NCI-H1694 treated with DMSO at 0.1 percent for 48 hours (cell line): Measurements from ENCODE around the gene CEP95.

ENCODE experiments used
- DNase-seq: peaks from one replicate; lab custom pipeline; 2025; lab: John Stamatoyannopoulos, UW

The CEP95 gene

DNA sequence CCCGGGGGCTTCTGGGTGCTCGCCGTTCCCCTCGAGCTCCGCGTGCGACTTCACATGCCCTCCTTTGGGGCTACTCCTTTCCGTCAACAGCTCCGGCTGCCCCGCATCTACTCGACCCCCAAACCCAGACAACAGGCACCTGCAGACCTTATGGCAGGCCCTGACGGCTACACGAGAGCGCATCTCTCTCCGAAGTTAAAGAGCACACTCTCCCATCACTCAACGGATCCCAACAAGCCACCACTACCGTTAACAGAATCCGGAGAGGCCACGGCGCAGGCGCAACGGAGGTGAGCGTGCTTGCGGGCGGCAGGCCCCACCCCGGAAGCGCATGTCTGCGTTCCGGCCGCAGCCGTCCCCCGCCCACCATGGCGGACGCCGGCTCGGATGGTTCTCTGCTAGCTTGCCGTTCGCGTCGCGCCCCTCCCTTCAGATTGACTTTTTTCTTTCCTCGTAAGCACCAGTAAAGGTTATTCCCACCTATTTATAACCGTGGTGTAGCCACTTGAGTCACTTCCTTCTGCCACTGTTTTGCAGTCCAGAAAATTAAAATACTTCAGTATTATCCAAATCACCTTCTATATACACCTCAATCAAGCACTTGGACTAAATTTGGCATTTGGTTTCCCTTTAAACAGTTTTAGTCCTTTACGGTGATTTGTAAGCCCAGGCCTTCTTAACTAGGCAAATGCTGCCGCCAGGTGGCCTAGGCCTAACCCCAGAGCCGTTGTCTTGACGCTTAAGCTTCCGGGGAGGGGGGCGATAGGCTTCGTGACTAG, 9.8 kb upstream of the CEP95 start, which contains the start of gene POLG2:
POLG2 (minus strand) TSS at position 269 of the 779 bp plus-strand sequence; CDS start at position 183, 86 bp downstream.
- DNase-seq = peak; percentile 90

DNA sequence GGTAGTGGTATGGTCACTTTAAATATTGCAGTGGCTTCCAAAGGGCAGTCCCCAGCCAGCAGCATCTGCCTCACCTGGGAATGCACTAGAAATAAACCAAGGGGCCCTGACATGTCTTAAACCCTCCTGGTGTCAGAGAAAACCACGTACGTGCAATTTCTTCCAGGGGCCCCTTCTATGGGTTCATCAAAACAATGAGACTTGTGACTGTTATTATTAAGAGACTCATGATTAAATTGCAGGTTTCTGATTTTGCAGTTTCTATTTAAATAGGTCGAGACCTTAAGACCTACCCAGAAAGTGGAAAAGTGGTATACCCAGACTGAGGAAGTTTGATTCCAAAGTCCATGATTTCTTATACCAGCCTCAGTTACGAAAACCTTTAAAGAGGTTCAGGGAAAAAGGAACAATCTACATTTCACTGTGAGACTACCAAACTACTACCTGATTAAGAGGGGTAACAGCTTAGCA, 9.2 kb upstream of the CEP95 start:
- peak; percentile 38 for DNase-seq

DNA sequence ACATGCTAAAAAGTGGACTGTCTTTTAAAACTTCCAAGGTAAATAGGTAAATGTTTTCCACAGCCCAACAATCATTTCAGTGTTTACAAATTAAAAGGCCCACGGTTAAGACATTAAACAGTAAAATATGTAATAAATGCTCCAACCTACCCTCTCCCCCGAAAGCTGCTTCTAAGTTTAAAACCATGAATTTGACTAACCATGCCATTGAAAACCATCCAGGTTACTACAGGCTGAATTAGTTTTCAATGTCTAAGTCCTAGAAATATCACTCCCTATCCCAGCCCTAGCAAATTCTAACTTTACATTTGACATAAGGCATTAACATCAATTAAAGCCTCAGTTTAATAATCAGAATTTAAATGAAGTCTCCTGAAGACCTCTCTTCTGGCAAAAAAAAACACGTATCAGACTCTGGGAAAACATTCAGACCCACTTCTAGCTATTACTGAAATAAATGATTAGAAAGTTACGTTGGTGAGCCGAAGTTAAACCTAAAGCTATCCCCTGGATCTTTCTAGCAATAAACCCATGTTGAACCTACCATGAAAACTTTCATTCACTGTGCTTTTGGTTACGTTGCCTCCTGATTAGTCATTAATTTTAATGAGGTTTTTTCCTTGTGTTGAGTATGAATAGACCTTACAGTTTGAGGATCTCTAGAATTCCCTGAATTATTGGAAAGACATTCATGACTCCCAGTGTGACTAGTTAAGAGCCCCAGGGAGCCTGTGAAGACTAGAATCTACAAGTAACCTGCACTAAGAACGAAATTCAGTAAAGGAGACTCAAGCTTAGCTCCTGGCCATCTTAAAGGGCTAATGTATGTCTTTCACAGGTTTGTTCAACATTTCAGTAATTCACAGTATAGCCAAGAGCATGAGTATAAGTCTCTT, 8.2 kb upstream of the CEP95 start:
- no peak for DNase-seq

DNA sequence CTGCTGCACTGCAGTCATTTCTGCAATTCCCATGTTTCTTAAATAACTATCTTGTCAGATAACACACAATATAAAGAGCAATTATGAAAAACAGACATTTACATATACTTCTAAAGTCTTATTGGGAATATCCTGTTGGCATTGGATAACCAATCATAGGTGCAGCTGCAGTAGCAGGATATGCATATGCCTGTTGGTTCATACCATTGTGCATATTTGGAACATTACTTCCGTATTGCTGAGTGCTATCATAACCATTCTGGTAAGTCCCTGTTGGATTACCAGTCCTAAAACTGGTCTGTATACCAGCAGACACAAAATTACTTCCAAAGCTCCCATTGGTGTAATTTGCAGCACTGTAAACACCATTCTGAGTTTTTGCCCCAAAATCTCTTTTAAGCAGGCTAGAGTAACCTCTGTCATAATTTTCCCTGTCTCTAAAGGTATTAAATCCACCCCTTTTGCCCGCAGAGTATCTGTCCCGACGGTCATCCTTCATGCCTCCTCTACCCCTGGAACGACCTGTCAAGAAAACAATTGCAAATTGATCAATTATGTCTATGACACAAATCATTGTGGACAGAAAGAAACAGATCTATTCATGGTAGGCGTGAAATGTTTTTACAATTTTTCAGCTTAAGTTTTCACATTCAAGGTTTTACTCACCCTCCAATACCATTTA, 6.8 kb upstream of the CEP95 start:
- no peak for DNase-seq

DNA sequence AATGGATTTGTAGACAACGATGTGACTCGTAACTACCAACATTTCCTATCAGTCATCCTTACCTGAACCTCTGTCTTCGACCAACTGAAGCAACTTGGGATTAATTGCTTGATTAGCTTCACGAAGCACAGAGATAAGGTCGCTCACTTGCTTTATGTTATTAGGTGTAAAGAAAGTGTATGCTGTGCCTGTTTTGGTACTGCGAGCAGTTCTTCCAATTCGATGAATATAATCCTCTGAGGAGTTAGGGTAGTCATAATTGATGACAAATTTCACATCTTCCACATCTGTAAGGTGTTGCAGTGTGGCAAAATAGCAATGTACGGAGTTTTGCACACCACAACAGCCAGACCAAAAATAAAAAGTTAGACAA, 6.3 kb upstream of the CEP95 start:
- no peak for DNase-seq

DNA sequence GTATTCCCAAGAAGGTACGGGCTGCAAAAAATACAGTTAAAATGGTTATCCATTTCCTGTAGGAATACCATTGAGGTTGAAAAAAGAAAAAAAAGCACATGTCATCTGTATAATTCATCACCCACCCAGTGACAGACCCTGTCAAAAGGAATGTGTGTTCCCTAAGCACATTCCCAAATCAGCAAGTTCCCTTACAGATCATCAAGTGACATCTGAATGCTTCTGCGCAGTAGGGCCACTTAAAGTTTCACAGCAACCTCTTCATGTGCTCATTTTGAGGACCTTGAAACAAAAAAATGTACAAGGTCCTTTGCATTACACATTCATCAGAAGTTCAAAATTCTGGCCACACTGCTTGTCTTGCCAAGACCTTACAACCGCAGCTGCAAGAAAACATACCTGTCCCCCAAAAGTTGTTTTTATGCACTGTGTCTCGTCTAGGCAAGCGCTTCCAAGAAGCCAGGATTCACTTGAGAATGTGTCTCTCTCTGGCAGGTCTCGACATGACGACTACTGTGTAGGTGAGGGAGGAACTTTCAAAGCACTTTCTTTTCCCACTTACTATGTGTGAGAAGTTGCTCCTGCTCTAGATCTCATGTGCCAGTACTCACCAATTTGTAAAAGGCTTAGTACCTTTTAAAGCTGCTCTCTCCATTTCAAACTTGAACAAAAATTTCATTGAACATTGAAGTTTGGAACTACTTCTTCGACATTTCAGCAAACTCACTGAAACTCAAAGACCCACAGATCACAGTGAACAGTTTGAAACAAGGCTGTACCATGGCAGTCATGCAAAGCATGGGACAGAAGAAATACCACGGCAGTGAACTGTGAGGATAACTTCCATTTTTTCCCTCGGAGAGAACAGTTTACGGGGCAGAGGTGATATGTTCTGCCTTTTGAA, 5.7 kb upstream of the CEP95 start:
- no peak for DNase-seq

DNA sequence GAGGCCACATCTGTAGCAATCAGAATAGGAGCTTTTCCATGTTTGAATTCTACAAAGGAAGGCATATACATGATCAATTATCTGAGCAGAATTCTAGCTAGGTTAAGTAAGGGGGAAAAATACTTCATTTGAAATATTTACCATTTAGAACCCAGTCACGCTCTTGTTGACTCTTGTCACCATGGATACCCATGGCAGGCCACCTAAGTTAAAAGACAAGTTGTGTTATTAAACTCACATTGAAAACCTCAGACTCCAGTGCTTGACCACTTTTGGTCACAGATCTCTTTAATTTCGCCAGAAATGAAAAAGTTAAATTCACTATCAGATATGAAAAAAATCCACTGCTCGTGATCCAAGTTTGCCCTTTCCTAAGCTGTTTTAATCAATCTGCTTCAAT, 4.8 kb upstream of the CEP95 start:
- no peak for DNase-seq

DNA sequence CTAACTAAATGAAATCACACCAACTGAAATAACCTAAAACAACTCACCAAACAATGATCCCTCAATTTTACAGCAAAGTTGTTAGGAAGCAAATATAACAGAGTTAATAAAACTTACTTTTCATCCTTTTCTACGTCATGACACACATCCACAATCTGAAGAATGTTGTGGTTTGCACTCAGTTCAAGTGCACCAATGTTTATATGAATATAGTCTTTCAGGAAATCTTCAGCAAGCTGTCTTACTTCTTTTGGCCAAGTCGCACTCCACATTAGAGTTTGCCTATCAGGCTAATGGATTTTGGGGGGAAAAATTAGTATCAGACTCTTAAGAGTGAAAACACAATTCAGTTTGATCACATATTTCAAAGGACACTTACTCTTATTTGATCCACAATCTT, 4.0 kb upstream of the CEP95 start:
- DNase-seq = no peak

DNA sequence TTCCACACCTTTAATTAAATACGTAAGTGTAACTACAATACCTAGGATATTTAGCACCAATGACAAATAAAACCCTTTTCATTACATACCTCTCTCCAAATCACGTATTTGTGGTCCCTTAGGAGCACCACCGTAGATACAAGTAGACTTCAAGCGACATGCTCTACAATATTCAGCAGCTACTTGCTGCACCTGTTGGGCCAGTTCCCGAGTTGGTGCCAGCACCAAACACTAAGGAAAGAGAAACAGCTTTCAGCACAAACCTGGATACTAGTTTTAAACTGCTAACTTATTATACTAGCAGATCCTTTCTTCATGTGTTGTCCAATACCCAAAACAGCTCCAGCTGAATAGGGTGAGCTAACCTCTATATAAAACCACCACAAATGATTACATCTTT, 3.4 kb upstream of the CEP95 start:
- no peak for DNase-seq

DNA sequence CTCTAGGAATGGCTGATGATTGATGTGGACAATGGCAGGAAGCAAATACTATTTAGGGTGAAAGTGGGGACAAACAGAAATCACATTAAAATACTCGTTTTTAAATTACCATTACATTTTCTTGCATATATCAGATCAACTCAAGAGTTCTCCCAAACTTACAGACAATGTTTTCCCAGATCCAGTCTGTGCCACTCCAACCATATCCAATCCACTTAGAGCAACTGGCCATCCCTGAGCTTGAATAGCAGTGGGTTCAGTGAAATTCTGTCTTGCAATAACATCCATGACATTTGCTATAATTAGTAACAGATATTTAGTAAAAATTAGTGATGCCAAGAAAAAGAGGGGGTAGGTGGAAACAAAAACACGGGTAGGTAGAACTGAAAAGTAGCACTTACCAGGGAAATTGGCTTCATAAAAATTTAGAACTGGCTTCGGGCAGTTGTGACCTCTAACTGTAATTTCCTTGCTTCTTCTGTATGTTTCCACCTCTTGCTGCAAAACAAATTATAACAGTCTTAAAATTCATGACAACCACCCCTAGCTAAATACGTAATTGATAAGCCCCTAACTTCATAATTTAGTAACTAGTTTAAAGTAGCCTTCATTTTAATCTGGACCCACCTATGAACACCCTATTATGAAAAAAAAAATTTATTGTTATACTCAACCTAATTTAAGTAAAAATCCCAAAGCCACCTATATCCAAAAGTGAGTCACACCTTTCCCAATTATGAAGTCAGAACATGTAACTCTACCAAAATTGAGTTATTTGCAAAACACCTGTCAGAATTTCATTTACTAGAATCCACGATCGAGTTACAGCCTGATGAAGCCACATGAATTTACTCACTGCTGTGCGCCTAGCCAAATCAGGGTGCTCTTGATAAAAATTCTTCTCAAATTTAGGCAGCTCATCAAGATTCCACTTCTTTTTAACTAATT, 2.7 kb upstream of the CEP95 start:
- DNase-seq = no peak

DNA sequence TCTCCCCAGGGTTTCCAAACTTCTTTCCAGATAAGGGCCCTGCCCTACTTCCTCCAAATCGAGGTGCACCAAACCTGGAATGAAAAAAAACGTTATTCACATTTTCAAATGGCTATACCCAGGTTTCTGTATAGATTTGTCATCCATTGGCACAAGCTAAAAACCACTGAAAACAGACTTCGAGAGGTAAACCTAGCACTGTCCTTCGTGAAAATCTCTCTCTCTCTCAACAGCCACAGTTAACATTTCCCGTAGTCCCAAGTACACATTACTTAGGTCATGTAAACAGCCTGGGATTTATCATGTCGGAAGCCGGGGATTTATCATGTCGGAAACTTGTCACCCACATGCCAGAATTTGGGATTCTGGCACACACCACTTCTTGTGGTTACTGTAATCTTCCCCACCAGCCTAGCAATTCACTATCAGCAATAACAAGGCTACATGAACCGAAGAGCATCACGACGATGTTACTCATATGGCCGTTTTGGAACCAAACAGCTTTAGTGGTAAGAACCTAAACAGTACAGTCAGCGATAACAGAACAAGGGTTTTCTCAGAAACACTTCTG, 1.9 kb upstream of the CEP95 start:
- peak; percentile 65 for DNase-seq

DNA sequence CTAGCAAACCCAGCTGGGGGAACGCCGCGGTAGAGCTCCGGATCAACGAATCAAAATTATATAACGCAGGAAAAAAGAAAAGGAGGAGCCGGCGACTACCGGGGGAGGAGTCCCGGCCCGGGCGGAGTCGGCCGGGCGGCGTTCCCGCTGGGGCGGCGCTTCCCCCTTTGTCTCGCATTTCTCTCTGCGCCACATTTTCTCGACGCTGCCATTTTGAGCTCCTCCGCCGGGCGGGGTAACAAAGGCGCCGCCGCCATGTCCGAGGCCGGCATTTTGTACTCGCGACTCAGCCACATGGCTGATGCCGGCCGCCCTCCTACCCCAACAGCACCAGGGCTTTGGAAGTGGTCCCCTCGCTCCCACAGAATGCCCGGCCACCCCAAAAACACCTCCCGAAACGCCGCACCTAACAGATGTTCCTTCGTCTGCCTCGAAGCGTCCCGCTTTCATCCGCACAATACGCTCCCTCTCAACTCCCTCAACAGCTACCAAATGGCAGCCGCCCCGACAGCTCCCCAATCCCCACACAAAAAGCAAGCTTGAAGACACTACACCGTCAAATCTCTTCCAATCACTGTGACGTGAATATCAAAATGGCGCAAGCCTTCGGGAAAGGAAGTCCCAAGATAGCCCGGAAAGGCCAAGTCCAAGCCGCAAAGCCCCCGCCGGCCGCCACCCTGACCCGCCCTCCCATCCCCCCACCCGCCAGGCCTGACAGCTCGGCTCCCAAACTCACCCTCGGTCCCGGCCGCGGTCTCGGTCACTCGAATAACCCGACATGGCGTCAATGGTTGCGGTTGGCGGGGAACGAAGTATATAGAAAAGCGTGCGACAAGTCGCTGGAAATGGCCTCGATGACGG, 1.2 kb upstream of the CEP95 start:
- DNase-seq = peak; percentile 77

DNA sequence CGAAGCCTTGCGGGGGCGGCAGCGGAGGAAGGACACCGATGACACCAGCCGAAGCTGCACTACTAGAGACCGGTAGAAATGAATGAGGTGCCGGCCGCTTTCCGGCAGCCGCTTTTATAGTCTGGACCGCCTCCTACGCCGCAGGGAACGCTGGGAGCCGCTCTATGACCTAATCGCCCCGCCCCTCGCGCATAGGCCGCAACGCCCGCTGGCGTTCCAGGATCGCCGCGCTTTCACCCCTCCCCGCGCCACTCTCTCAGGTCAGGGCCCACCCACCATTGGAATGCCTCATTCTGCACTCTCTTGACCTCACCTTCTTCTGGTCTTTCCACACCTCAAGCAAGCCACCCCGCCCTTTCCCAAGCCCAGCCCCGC, 589 bp upstream of the CEP95 start, which contains the start of gene DDX5:
DDX5 (minus strand) TSS at position 89 of the 375 bp plus-strand sequence. CDS start 170 bp downstream, outside the sequence.
- peak; percentile 97 for DNase-seq

DNA sequence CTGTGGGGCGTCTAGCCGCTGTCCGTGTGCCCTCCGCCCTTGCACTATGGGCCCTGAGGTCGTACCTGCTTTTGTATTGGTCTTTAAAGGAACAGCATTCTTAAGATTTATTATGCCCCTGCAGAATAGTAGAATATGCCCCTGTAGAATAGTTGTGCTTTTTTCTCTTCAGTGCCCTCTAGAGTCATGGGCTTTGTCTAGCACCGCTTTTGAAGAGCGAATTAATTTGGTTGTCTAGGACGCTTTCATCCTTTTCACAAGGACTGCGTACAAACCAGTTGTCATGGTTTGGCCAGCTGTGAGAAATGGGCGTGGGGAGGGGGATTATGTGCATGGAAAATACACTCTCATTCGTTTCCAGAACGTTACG, 621 bp downstream of the CEP95 start:
- peak; percentile 86 for DNase-seq

DNA sequence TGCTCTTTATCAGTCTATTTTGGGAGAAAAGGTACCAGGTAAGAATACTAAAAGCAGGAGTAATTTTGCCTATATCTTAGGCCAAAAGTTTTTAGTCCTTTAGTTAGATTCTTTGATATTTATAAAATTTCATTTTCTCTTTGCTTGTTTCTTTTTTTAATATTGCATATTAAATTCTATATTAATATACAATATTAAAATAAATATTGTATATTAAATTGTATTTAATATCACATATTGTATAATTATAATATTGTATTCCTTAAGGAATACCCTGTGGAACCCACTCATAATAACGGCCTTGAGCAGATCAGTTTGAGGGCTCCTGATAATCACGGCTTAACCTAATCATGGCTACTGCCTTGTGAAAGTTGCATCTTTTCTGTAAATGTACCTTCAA, 1.9 kb downstream of the CEP95 start:
- DNase-seq = no peak

DNA sequence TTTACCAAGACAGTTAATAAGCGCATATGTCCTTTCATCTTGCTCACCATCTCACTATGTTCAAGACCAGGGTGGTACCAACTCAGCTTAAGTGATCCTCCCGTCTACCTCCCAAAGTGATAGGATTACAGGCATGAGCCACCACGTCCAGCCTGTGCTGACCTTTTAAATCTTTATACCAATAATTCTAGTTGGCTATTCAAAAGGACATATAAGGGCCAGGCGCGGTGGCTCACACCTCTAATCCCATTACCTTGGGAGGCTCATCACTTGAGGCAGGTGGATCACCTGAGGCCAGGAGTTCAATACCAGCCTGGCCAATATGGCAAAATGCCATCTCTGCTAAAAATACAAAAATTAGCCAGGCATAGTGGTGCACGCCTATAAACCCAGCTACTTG, 2.4 kb downstream of the CEP95 start:
- DNase-seq = no peak

DNA sequence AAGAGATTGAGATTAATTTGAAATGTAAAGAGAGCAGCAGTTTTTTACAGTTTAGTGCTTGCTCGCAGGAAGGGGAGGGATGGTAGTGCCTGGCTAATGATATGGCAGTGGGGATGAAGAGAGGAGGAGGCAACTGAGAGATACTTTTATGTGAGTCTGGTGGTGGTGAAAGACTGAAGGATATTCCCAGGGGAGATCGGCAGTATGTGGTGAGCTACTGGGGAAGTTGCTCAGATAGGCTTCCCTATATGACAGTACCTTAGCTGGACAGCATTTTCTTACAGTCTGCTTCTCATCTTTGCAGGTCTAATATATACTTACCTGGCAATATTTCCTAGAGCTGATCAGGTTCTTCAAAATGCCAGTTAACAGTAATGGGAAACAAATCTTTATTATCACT, 8.6 kb downstream of the CEP95 start:
- no peak for DNase-seq

DNA sequence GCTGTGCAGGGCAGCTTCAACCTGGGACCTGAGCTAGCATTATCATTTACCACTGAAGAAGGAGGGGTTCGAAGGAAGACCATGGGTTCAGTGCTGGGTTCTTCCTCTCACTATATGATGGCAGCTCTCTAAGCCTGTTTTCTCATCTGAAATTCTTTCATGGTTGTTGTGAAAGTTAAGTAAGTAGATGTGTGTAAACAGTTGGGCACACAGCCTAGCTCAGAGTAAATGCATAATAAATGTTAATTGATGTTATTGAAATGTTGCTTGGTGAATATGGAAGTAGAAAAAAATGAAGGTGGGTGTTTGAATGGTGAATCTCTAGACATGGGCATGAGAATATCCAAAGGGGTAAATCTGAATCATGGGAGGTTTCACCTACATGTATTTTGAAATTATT, 9.1 kb downstream of the CEP95 start:
- no peak for DNase-seq

DNA sequence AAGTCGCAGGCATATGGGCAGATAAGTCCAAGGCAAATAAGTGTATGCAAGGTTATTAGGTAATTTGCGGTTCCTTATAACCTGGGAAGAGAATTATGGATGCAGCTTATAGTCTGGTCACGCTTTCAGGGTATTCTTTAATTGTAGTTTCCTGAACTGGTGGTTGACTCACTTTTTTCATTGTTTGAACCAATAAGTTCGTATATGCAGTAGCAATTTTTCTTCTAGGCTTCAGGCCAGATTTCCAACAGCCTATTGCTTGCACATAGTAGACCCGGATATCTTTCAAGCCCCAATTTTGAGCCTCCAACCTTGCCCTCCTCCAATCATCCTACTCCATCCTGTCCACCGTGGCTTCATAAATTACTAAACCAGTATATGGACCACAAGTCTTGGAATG, 12.8 kb downstream of the CEP95 start:
- no peak for DNase-seq
